Stimulated activated CD4-positive, alpha-beta T cell treated with anti-CD3 and anti-CD28 coated beads, Interleukin-1b, Interleukin-23, amount 100 ng/mL, for 24 hours (primary cell): ENCODE measurements around the gene BRAT1.
"Not testable (repeated sequence)": the region's sequence is repeated elsewhere in the genome, so short reads cannot be mapped to it uniquely, and the experiment has no call there.

Experiments
- DNase-seq, 4 experiments: peaks; one replicate each; pipeline ENCODE4 v3.0.0-alpha.2; 2020; ENCODE audit warnings: low read depth in 4 of 4, low spot score in 1 of 4

Gene BRAT1

DNA sequence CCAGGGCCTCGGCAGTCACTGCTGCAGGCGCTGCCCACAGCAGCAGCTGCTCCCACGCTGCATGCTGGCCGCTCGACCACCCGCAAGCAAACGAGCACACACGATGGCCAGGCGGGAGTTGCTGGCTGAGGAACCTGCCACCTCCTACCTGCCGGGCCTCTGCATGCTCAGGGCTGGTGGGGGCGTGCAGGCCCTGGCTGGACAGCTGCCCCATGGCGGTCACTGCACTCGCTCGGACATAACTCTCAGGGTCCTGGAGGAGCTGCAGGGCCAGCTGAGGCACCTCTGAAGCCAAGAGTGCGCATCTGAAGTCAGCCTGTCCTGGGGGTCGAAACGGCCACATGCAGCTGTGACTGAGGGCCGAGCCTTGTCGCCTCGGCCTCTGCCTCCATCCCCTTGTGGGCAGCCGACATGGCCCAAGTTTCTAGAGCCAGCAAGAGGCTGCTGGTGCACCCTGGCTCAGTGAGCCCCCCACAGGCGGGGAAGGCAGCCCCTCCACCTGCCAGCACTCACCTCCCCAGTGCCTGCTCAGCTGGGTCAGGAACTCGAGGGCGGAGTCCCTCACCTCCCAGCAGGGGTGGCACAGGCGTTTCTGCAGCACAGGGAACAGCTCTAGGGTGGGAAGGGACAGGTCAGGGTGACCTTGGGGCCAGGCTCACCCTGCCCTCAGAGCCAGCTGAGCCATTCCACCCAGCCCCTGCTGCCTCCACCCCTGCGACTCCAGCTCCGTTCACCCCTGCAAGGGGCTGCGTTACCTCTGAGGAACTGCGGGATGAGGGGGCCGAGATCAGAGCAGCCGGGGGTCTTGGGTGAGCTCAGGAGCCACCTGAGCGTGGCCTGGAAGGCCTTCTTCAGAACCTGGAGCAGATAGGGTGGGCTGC, 16.1 kb downstream of the BRAT1 start:
- no peak for DNase-seq

- no peak for DNase-seq
Observed at GRCh38 chr7:2537981-2538851, 17.1 kb downstream of the BRAT1 start.

DNA sequence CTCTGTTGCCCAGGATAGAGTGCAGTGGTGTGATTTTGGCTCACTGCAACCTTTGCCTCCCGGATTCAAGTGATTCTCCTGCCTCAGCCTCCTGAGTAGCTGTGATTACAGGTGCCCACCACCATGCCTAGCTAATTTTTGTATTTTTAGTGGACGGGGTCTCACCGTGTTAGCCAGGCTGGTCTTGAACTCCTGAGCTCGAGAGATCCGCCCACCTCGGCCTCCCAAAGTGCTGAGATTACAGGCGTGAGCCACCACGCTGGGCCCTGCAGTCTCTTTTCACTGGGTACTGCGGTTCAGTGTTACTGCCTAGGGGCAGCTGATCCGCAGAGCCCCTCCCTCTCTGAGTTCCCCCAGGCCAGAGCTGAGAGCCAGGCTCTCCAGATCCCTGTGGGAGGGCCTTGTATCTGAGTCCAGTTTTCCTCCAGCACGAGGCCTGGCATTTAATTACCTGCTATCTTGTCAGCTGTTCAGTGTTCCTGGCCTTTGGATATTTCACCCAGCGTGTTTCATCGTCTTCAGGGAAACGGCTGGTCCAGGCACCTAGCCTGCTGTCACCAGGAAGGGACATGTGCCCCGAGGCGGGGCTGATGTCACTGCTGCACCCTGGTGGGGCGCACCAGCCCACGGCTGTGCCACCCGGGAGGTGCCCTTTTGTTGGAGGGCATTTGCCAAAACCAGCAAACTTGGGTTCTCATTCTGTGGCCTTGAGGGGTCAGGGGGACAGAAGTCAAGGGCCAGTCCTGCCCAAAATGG, 19.3 kb downstream of the BRAT1 start:
- DNase-seq, result not testable (repeated sequence)

- DNase-seq, result not testable (repeated sequence)
Observed at GRCh38 chr7:2534214-2534613, 21.1 kb downstream of the BRAT1 start.

DNA sequence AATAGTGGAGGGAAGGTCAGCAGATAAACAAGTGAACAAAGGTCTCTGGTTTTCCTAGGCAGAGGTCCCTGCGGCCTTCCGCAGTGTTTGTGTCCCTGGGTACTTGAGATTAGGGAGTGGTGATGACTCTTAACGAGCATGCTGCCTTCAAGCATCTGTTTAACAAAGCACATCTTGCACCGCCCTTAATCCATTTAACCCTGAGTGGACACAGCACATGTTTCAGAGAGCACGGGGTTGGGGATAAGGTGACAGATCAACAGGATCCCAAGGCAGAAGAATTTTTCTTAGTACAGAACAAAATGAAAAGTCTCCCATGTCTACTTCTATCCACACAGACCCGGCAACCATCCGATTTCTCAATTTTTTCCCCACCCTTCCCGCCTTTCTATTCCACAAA, 21.8 kb downstream of the BRAT1 start:
- not testable (repeated sequence) for DNase-seq

GRCh38 chr7:2532816-2533215, 22.5 kb downstream of the BRAT1 start:
- DNase-seq, result not testable (repeated sequence)

DNA sequence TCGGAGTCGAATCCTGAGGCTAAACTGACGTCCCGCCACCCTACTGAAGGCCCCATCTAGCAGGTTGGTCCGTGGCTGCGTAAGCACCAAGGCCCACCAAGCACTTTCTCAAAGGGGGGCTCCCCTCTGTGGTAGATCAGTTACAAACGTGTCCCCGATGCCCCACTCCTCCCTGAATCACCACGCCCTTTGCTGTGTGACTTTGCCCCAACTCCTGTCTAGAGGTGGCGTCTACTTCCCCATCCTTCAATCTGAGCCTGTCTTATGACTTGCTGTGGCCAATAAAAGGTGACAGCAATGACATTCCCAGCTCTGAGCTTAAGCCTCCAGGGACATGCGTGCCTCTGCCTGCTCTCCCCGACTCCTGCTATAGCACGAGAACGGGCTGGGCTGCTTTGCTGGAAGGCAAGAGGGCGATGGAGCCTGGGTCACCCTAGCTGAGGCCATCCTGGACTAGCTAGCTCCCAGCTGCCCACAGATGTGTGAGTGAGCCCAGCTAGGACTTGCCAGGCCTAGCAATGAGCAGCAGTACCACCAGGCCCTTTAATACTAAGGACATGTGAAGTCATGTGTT, 23.0 kb downstream of the BRAT1 start:
- not testable (repeated sequence) for DNase-seq

GRCh38 chr7:2531796-2532110, 23.6 kb downstream of the BRAT1 start:
- DNase-seq, result not testable (repeated sequence)

- DNase-seq, result not testable (repeated sequence)
Observed at GRCh38 chr7:2530994-2531795, 24.1 kb downstream of the BRAT1 start.

DNA sequence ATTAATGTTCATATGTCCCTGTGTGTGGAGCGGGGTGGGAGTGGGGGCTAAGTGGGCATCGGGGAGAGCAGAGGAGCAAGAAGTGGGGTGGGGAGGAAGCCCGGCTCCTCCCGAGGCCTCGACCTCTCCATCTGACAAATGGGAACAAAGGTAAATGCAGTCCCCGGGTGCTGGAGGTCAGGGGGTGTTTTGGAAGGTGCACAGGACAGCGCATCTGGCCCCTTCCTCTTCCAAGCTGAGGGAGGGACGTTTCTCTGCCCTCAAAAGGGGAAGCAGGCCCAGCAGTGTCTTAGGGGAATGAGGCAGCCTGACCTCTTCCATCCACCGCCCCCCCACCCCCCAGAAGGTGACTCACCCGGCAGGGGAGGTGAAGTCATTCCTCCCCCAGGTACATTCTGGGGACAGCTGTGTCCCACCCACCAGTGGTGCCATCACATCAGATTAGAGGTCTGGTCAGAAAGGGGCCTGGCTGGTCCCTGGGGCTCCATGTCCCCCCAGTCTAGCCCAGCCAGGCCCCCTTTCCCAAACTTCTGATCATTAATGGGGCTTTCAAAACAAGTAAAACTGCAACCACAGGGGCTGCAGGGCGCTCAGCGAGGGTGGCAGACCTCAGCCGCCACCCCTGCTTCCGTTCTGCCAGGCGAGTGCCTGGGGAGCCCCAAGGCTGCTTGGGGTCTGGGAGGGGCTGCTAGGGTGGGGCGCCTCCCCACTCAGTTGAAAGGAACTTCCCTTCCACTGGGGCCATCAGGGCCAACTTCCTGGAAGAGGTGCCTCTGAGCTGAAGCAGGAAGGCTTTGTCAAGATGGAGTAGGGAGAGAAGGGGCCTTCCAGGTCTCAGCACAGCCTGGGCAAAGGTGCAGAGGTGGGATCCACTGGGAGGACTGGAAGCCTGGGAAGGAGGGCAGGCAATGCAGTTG, 25.0 kb downstream of the BRAT1 start:
- DNase-seq, result no peak

- no peak for DNase-seq
Observed at GRCh38 chr7:2529161-2530070, 25.9 kb downstream of the BRAT1 start.

- no peak for DNase-seq
Observed at GRCh38 chr7:2528481-2529095, 26.7 kb downstream of the BRAT1 start.

GRCh38 chr7:2527505-2528467, 27.5 kb downstream of the BRAT1 start:
- DNase-seq, result no peak

GRCh38 chr7:2526659-2527504, 28.4 kb downstream of the BRAT1 start:
- DNase-seq, result no peak
